NCI-H510A treated with DMSO at 0.1 percent for 48 hours (cell line): ENCODE measurements around the gene ADAM29.
"Not testable (repeated sequence)": the region's sequence is repeated elsewhere in the genome, so short reads cannot be mapped to it uniquely, and the experiment has no call there.

Experiments used
- DNase-seq: peaks from one replicate; lab custom pipeline; 2025; lab: John Stamatoyannopoulos, UW

ADAM29 gene

DNA sequence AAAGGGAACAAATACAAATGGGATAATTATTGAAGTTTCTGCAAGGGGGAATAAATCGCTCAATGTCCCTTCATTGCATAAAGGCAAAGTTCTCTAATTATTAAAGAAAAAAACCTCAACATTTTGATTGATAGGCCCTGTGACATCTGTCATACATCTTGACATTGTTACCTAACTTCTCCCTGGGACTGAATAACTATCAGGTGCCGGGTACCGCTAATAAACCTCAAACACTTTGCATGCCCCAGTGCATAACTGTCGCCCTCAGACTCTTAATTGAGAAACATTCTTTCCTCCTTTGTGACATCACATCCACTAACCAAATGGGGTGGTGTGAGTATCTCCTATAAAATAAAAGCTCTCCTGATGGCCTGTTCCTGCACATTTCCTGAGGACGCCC is at the start of gene ADAM29:
Gene ADAM29 (plus strand): TSS at position 301 of the 400 bp plus-strand sequence. CDS start 57,168 bp downstream, outside the sequence.
- DNase-seq: no peak

DNA sequence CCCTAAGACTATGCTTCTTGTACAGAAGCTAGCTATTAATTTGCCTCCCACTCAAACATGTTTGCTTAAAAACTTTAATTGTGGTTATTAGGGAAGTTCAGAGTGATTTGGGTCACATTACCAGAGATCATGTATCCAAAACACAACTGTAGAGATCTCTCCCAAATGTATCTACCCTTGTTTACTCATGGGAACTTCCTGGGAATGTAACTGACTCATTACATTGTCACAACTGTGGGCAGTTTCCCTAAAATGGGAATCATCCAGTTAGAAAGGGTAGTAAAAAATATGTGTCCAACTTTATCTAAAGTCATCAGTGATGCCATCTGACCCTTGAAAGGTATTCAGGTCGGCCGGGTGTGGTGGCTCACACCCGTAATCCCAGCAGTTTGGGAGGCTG is 48.8 kb upstream of the ADAM29 start:
- DNase-seq: no peak

GRCh38 chr4:174870311-174870710 is 47.8 kb upstream of the ADAM29 start:
- no peak for DNase-seq

DNA sequence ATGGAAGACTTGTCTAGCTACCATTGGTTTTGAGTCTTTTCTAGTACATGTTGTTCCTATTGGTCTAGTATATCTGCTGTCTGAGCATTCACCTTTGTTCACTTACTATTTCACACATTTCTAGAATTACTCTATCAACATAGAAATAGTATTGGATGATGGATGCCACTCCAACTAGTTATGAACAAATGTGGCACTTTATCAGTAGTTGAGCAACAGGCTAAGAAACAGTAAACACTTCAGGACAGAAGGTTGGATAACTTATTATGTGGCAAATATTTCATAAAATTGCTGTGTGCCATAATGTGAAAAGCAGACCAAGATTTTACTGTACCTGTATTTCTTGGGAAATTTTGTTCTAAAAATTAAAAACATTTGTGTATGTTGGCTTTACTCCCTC is 46.8 kb upstream of the ADAM29 start:
- no peak for DNase-seq

DNA sequence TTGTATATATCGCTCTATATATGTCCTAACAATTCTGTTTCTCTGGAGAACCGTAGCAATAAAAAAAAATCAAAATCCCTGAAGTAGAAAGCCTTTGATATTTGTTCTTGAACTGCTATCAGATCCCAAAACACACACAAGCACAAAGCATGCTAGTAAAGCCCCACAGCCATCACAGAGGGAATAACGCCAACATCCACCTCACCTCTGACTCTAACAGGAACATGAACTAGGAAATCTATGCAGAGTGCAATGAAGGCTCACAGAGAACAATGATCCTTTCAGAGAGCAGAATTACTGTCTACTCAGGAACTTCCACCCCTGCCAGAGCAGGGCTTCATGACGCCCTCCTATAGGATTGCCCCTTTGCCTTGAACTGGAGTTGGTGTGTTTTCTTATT is 45.0 kb upstream of the ADAM29 start:
- DNase-seq: not testable (repeated sequence)

DNA sequence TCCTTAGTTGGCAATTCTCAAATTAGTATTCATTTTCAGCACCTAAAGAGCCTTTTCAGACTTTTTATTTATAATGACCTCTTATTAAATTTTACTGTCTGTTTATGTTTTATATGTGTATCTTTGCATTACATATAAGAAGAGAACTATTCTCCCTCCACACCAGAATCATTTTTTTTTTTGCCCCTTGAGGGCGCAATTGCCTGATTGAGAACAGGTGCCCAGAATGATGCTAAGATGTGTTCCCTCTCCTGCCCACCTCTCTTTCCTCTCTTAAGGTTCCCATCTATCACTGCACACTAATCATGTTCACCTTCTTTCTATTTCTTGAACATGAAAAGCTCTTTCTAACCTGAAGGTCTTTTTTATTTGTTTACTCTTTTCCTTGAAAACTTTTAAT is 44.2 kb upstream of the ADAM29 start:
- peak; percentile 2 for DNase-seq

DNA sequence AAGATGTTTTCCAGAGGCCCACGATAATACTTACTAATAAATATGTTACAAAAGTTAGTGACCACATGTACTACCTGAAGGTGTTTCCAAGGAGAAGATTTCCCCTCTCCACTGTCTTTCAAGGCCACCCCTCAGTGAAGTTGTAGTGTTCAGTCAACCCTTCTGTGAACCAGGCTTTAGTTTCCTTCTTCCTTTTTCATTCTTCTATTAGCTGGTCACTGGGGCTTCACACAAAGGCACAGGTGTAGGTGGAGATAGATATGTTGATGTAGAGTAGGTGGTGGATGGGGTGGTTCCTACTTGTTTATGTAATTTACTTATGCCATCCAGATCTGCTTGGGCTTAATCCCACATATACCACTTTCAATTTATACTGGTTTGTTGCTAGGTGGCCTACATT is 43.3 kb upstream of the ADAM29 start:
- no peak for DNase-seq

- DNase-seq: no peak
These were observed 38.2 kb upstream of the ADAM29 start for GRCh38 chr4:174880001-174880400.

DNA sequence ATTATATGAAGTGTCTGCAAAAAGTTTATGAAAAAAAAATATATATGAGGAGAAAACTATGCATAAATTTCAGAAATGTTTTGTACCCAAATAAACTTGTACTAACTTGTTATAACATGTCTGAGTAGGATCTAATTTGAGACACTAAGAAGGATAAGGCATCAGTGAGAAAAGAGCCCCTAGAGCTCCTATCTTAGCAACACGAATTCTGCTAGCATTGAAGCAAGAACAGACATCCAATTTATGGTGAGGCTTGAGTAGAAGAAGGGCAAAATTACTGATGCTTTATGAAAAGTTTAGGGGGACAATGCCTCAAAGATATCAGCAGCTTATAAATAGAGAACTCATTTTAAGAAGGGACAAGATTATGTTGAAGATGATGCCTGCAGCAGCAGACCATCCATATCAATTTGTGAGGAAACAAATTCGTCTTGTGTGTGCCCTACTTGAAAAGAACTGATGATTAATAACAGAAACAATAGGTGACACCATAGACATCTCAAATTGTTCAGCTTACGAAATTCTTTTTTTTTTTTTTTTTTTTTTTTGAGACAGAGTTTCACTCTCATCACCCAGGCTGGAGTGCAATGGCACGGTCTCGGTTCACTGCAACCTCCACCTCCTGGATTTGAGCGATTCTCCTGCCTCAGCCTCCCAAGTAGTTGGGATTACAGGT is 35.7 kb upstream of the ADAM29 start:
- no peak for DNase-seq

DNA sequence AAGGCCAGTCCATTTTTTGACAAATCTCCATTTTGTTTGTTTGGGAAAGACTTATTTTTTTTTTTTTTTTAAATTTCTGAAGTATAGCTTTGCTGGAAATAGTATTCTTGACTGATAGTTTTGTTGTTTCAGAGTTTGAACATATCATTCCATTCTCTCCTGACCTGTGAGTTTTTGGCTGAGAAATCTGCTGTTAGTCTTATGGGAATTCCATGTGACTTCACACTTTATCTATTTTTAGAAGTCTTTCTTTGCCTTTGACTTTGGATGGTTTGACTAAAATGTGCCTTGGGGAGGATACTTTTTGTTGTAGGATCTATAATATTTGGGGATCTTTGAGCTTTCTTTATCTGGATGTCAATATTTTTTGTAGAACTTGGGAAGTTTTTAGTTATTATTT is 10.7 kb upstream of the ADAM29 start:
- no peak for DNase-seq

GRCh38 chr4:174910271-174910670 is 7.9 kb upstream of the ADAM29 start:
- no peak for DNase-seq

- DNase-seq: no peak
These were observed 5.1 kb upstream of the ADAM29 start for GRCh38 chr4:174912919-174913543.

- DNase-seq: no peak
These were observed 1.8 kb downstream of the ADAM29 start for GRCh38 chr4:174919886-174920423.

DNA sequence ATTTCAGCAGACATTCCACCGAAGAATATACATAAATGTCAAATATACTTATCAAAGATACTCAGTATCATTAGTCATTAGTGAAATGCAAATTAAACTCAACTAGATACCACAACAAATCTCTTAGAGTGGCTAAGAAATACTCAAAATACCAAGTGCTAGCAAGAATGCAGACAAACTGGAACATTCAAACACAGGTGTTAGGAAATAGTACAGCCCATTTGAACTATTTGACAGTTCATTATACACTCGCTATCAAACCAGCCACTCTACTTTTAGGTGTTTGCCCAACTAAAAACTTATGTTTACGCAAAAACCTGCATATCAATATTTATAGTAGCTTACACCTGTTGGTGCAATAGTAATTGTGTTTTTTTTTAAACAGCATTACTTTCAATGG is 8.8 kb downstream of the ADAM29 start:
- DNase-seq: no peak

- DNase-seq: no peak
These were observed 10.0 kb downstream of the ADAM29 start for GRCh38 chr4:174928174-174928573.

DNA sequence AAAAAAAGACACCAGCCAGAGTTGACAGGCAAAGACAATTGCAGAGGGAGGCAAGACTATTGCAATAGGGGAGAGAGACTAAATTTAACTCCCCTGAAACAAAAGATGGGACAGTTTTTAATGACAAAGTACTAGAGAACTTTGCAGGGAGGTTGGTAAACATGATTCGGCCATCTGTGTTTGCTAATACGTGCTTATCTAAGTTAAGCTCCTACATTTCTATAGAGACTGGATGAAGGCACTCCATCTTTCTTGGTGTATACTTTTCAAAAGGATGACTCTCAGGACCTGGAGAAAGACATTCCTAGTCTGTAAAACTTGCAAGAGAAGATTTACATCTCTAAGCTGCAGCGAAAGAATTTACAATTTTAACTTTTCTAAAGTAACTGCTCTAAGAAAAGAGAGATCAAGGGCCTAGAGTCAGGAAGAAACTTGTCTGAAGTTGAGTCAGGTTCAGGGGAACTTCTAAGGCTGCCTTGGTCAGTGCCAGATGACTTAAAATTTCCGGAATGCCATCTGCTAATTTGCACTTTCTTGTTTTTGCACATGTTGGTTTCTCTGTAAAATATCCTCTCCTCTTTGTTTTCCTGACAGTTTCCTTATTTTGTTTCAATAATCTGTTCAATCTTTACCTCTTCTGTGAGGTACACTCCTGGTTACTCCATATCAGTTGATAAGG is 10.6 kb downstream of the ADAM29 start:
- DNase-seq: no peak

- DNase-seq: no peak
These were observed 11.2 kb downstream of the ADAM29 start for GRCh38 chr4:174929346-174929745.

GRCh38 chr4:174930895-174931294 is 12.7 kb downstream of the ADAM29 start:
- no peak for DNase-seq

- DNase-seq: no peak
These were observed 14.9 kb downstream of the ADAM29 start for GRCh38 chr4:174933083-174933482.

GRCh38 chr4:174934360-174934759 is 16.2 kb downstream of the ADAM29 start:
- no peak for DNase-seq

DNA sequence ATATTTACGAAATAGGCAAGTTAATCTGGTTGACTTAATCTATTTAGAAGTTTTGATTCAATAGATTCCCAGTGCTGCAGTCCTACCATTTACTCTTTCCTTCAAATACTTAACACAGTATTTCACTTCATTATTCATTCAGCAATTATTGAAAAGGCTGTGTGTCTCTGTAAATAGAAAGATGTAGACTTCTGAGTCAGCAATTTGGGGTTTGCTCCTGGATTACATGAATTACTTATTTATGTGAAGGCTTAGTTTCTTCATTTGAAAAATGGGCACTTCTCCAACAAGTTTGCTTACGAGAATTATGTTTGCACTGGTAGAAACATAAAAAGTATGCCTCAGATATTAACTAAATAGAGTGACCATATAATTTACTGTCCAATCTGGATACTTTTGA is 17.4 kb downstream of the ADAM29 start:
- no peak for DNase-seq

DNA sequence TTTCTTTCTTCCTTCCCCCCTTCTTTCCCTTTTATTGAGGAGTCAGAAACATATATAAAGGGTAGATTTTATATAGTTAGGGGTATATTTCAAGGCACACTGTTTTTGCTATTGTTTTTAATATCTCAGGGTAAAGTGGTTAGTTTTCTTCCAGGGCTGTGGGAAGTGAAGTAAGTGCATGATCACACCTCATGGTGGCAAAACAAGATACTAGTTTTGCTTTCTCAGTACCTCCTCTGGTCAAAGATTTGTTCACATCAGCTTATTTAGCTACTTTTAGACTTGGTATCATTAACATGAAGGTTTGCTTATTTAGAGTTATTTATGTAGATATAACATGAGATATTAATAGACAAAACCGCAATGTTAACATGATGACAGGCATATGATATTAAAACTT is 21.8 kb downstream of the ADAM29 start:
- DNase-seq: no peak

GRCh38 chr4:174946246-174946645 is 28.1 kb downstream of the ADAM29 start:
- DNase-seq: no peak
